WTC11 (cell line): Measurements from ENCODE around the gene ADAMTS19. TPM values are rescaled to one million over a fixed set of nuclear protein-coding genes. Genes with fewer than 3 reads are reported as not detected.

Source experiments
- ATAC-seq: fragments of 200-7000 bp; cut with Tn5 transposase; 2 replicates; pipeline ENCODE4 v1.10.0; 2021; ENCODE audit warnings: mild to moderate bottlenecking, moderate library complexity
- CTCF ChIA-PET: fragments of 300-600 bp; sonication (Branson Sonifier 250); formaldehyde crosslinking; loops from one replicate; lab custom pipeline; 2021; ENCODE audit warnings: antibody characterized with exemption; lab: Charles Lee
- POLR2A ChIA-PET: fragments of 350-600 bp; sonication (Branson Sonifier 250); formaldehyde crosslinking; loops from one replicate; lab custom pipeline; 2021; ENCODE audit warnings: antibody characterized with exemption; lab: Charles Lee
- DNase-seq: peaks from one replicate; pipeline ENCODE4 v3.0.0; 2021; ENCODE audit warnings: low spot score
- H3K27ac Mint-ChIP-seq: 2 replicates; pipeline ENCODE4 v1.8.0; 2021; ENCODE audit warnings: mixed read lengths
- H3K27me3 Mint-ChIP-seq: 2 replicates; pipeline ENCODE4 v1.8.0; 2021; ENCODE audit warnings: low read depth, mild to moderate bottlenecking, moderate library complexity, mixed read lengths
- H3K36me3 Mint-ChIP-seq: 2 replicates; pipeline ENCODE4 v1.8.0; 2021; ENCODE audit warnings: mixed read lengths
- H3K4me1 Mint-ChIP-seq: 2 replicates; pipeline ENCODE4 v1.8.0; 2022; ENCODE audit warnings: mixed read lengths
- H3K4me3 Mint-ChIP-seq: 2 replicates; pipeline ENCODE4 v1.8.0; 2021; ENCODE audit warnings: mild to moderate bottlenecking, moderate library complexity, mixed read lengths
- H3K9me3 Mint-ChIP-seq: 2 replicates; pipeline ENCODE4 v1.8.0; 2021; ENCODE audit warnings: mixed read lengths
- CREB1 ChIP-seq: sonication (generic); formaldehyde crosslinking; IDR thresholded peaks from 2 replicates; pipeline ENCODE4 v1.8.0; 2023; ENCODE audit warnings: mild to moderate bottlenecking, missing genetic modification reagents
- JUN ChIP-seq: sonication (generic); formaldehyde crosslinking; IDR thresholded peaks from 2 replicates; pipeline ENCODE4 v1.8.0; 2023; ENCODE audit warnings: mild to moderate bottlenecking, missing genetic modification reagents
- NFE2L1 ChIP-seq: sonication (generic); formaldehyde crosslinking; IDR thresholded peaks from 2 replicates; pipeline ENCODE4 v1.8.1; 2023; ENCODE audit warnings: missing genetic modification reagents
- NR2C2 ChIP-seq: sonication (generic); formaldehyde crosslinking; IDR thresholded peaks from 2 replicates; pipeline ENCODE4 v1.8.0; 2022; ENCODE audit warnings: mild to moderate bottlenecking, missing genetic modification reagents
- NR3C1 ChIP-seq: sonication (generic); formaldehyde crosslinking; conservative IDR thresholded peaks from 2 replicates; pipeline ENCODE4 v1.8.1; 2023; ENCODE audit warnings: low read depth, mild to moderate bottlenecking, missing genetic modification reagents
- RELA ChIP-seq: sonication (generic); formaldehyde crosslinking; IDR thresholded peaks from 2 replicates; pipeline ENCODE4 v1.8.1; 2022; ENCODE audit warnings: missing genetic modification reagents, mild to moderate bottlenecking, borderline replicate concordance
- SOX15 ChIP-seq: fragments of 250-450 bp; sonication (Bioruptor Pico); IDR thresholded peaks from 2 replicates; pipeline ENCODE4 v1.9.0; 2021; ENCODE audit warnings: mild to moderate bottlenecking
- SP1 ChIP-seq: sonication (generic); formaldehyde crosslinking; conservative IDR thresholded peaks from 2 replicates; pipeline ENCODE4 v1.8.1; 2022; ENCODE audit warnings: missing genetic modification reagents
- ZBTB21 ChIP-seq: sonication (generic); formaldehyde crosslinking; IDR thresholded peaks from 2 replicates; pipeline ENCODE4 v1.8.1; 2023; ENCODE audit warnings: mild to moderate bottlenecking, missing genetic modification reagents, borderline replicate concordance
- ZNF219 ChIP-seq: sonication (generic); formaldehyde crosslinking; IDR thresholded peaks from 2 replicates; pipeline ENCODE4 v1.8.0; 2023; ENCODE audit warnings: missing genetic modification reagents, mild to moderate bottlenecking, borderline replicate concordance
- ZNF263 ChIP-seq: sonication (generic); formaldehyde crosslinking; IDR thresholded peaks from 2 replicates; pipeline ENCODE4 v1.8.1; 2022; ENCODE audit warnings: low read depth, mild to moderate bottlenecking, moderate library complexity, missing genetic modification reagents
- ZNF317 ChIP-seq: sonication (generic); formaldehyde crosslinking; IDR thresholded peaks from 2 replicates; pipeline ENCODE4 v1.8.1; 2023; ENCODE audit warnings: low read depth, mild to moderate bottlenecking, moderate library complexity, missing genetic modification reagents, borderline replicate concordance
- total RNA-seq: library from RNA; stranded (reverse); gene quantifications from 3 replicates; pipeline ENCODE4 v1.2.3, GENCODE V29; 2021
- TF ChIP-seq, protein P1 (sequence below): fragments of 250-450 bp; sonication (Bioruptor Pico); IDR thresholded peaks from 2 replicates; pipeline ENCODE4 v1.9.0; 2021; ENCODE audit warnings: moderate library complexity, mild to moderate bottlenecking, inconsistent platforms, borderline replicate concordance
- TF ChIP-seq, protein P2 (sequence below): sonication (generic); formaldehyde crosslinking; IDR thresholded peaks from 2 replicates; pipeline ENCODE4 v1.8.1; 2023; ENCODE audit warnings: mild to moderate bottlenecking, missing genetic modification reagents
- TF ChIP-seq, protein P3 (sequence below): sonication (generic); formaldehyde crosslinking; IDR thresholded peaks from 2 replicates; pipeline ENCODE4 v1.8.1; 2022; ENCODE audit warnings: low read depth, mild to moderate bottlenecking, moderate library complexity, missing genetic modification reagents, borderline replicate concordance
- TF ChIP-seq, protein P4 (sequence below): sonication (generic); formaldehyde crosslinking; conservative IDR thresholded peaks from 2 replicates; pipeline ENCODE4 v1.8.1; 2023; ENCODE audit warnings: mild to moderate bottlenecking, low read depth, missing genetic modification reagents, moderate library complexity
- TF ChIP-seq, protein P5 (sequence below): fragments of 250-450 bp; sonication (Bioruptor Pico); IDR thresholded peaks from 2 replicates; pipeline ENCODE4 v1.9.0; 2021; ENCODE audit warnings: mild to moderate bottlenecking
- TF ChIP-seq, protein P6 (sequence below): sonication (generic); formaldehyde crosslinking; IDR thresholded peaks from 2 replicates; pipeline ENCODE4 v1.8.0; 2023; ENCODE audit warnings: missing genetic modification reagents
- TF ChIP-seq, protein P7 (sequence below): fragments of 250-450 bp; sonication (Bioruptor Pico); IDR thresholded peaks from 2 replicates; pipeline ENCODE4 v1.9.0; 2021; ENCODE audit warnings: mild to moderate bottlenecking
- TF ChIP-seq, protein P8 (sequence below): sonication (generic); formaldehyde crosslinking; IDR thresholded peaks from 2 replicates; pipeline ENCODE4 v1.8.0; 2023; ENCODE audit warnings: mild to moderate bottlenecking, missing genetic modification reagents
- TF ChIP-seq, protein P9 (sequence below): fragments of 200-600 bp; IDR thresholded peaks from 2 replicates; pipeline ENCODE4 v1.8.0; 2022; ENCODE audit warnings: antibody characterized with exemption

The ADAMTS19 gene
- total RNA-seq, 1 experiment from 2014 or later: 28.0 TPM

DNA sequence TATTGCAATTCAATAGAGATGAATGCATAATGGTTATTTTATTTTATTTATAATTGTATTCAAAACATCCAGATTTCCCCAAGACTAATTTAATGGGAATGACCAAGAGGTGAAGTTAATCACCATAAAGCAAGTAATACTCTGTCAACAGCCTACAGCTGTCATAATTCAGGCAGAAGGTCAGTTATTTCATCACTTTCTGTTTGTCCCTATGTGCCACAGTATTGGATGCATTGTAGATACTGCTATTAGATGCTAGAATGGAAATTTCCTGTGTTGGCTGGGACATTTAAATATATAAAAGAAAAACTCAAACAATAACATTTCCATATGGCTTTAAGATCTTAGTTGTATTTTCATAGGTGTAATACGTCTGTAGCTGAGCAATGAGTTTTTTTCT, 231.1 kb downstream of the ADAMTS19 start:
- H3K36me3 Mint-ChIP-seq: peaks cover 14% of the 10 kb centered on the region
- CTCF ChIA-PET: no interaction called here
- DNase-seq (no peak), ATAC-seq (no peak)
- no peak overlapping the region for H3K27ac Mint-ChIP-seq
- H3K9me3 Mint-ChIP-seq: no peaks in the 10 kb centered on the region
- POLR2A ChIA-PET: no interaction called here
- H3K4me3 Mint-ChIP-seq: no peak overlapping the region
- H3K27me3 Mint-ChIP-seq: no peaks in the 10 kb centered on the region
- TF ChIP-seq NR2C2 (CRISPR knock-in tag): no peak
- TF ChIP-seq SP1 (CRISPR knock-in tag): no peak
- TF ChIP-seq, protein P1, sequence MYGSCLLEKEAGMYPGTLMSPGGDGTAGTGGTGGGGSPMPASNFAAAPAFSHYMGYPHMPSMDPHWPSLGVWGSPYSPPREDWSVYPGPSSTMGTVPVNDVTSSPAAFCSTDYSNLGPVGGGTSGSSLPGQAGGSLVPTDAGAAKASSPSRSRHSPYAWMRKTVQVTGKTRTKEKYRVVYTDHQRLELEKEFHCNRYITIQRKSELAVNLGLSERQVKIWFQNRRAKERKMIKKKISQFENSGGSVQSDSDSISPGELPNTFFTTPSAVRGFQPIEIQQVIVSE: no peak
- TF ChIP-seq NR3C1 (CRISPR knock-in tag): no peak
- no peak for TF ChIP-seq RELA (CRISPR knock-in tag)
- TF ChIP-seq, protein P2, sequence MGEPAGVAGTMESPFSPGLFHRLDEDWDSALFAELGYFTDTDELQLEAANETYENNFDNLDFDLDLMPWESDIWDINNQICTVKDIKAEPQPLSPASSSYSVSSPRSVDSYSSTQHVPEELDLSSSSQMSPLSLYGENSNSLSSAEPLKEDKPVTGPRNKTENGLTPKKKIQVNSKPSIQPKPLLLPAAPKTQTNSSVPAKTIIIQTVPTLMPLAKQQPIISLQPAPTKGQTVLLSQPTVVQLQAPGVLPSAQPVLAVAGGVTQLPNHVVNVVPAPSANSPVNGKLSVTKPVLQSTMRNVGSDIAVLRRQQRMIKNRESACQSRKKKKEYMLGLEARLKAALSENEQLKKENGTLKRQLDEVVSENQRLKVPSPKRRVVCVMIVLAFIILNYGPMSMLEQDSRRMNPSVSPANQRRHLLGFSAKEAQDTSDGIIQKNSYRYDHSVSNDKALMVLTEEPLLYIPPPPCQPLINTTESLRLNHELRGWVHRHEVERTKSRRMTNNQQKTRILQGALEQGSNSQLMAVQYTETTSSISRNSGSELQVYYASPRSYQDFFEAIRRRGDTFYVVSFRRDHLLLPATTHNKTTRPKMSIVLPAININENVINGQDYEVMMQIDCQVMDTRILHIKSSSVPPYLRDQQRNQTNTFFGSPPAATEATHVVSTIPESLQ (CRISPR knock-in tag): no peak
- no peak for TF ChIP-seq ZBTB21 (CRISPR knock-in tag)
- TF ChIP-seq, protein P3, sequence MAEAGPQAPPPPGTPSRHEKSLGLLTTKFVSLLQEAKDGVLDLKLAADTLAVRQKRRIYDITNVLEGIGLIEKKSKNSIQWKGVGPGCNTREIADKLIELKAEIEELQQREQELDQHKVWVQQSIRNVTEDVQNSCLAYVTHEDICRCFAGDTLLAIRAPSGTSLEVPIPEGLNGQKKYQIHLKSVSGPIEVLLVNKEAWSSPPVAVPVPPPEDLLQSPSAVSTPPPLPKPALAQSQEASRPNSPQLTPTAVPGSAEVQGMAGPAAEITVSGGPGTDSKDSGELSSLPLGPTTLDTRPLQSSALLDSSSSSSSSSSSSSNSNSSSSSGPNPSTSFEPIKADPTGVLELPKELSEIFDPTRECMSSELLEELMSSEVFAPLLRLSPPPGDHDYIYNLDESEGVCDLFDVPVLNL (CRISPR knock-in tag): no peak
- no peak for TF ChIP-seq ZNF263 (CRISPR knock-in tag)
- TF ChIP-seq NFE2L1: no peak
- TF ChIP-seq JUN: no peak
- no peak for TF ChIP-seq ZNF219 (CRISPR knock-in tag)
- TF ChIP-seq, protein P4, sequence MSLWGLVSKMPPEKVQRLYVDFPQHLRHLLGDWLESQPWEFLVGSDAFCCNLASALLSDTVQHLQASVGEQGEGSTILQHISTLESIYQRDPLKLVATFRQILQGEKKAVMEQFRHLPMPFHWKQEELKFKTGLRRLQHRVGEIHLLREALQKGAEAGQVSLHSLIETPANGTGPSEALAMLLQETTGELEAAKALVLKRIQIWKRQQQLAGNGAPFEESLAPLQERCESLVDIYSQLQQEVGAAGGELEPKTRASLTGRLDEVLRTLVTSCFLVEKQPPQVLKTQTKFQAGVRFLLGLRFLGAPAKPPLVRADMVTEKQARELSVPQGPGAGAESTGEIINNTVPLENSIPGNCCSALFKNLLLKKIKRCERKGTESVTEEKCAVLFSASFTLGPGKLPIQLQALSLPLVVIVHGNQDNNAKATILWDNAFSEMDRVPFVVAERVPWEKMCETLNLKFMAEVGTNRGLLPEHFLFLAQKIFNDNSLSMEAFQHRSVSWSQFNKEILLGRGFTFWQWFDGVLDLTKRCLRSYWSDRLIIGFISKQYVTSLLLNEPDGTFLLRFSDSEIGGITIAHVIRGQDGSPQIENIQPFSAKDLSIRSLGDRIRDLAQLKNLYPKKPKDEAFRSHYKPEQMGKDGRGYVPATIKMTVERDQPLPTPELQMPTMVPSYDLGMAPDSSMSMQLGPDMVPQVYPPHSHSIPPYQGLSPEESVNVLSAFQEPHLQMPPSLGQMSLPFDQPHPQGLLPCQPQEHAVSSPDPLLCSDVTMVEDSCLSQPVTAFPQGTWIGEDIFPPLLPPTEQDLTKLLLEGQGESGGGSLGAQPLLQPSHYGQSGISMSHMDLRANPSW: no peak
- TF ChIP-seq ZNF317: no peak
- TF ChIP-seq, protein P5, sequence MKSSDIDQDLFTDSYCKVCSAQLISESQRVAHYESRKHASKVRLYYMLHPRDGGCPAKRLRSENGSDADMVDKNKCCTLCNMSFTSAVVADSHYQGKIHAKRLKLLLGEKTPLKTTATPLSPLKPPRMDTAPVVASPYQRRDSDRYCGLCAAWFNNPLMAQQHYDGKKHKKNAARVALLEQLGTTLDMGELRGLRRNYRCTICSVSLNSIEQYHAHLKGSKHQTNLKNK (CRISPR knock-in tag): no peak
- TF ChIP-seq, protein P6, sequence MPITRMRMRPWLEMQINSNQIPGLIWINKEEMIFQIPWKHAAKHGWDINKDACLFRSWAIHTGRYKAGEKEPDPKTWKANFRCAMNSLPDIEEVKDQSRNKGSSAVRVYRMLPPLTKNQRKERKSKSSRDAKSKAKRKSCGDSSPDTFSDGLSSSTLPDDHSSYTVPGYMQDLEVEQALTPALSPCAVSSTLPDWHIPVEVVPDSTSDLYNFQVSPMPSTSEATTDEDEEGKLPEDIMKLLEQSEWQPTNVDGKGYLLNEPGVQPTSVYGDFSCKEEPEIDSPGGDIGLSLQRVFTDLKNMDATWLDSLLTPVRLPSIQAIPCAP (CRISPR knock-in tag): no peak
- no peak for TF ChIP-seq CREB1 (CRISPR knock-in tag)
- H3K4me1 Mint-ChIP-seq: no peaks in the 10 kb centered on the region

DNA sequence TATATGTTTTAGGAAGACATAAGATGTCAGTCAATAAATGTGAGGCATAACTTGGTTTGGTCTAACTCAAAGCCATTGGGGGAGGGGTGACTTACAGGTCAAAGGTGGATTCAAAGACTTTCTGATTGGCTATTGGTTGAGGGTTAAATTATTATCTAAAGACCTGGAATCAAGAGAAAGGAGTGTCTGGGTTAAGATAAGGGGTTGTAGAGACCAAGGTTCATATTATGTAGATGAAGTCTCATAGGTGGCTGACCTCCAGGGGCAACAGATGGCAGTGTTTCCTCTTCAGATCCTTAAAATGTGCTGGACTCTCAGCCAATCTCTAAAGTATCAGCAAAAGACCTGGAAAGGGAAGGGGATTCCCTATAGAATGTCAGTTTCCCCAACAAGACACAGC, 236.5 kb downstream of the ADAMTS19 start:
- ATAC-seq: peak; percentile 44; the same call in 1 of the 2 replicates
- H3K4me1 Mint-ChIP-seq: no peaks in the 10 kb centered on the region
- POLR2A ChIA-PET: no interaction called here
- TF ChIP-seq NR2C2 (CRISPR knock-in tag): no peak
- TF ChIP-seq, protein P7, sequence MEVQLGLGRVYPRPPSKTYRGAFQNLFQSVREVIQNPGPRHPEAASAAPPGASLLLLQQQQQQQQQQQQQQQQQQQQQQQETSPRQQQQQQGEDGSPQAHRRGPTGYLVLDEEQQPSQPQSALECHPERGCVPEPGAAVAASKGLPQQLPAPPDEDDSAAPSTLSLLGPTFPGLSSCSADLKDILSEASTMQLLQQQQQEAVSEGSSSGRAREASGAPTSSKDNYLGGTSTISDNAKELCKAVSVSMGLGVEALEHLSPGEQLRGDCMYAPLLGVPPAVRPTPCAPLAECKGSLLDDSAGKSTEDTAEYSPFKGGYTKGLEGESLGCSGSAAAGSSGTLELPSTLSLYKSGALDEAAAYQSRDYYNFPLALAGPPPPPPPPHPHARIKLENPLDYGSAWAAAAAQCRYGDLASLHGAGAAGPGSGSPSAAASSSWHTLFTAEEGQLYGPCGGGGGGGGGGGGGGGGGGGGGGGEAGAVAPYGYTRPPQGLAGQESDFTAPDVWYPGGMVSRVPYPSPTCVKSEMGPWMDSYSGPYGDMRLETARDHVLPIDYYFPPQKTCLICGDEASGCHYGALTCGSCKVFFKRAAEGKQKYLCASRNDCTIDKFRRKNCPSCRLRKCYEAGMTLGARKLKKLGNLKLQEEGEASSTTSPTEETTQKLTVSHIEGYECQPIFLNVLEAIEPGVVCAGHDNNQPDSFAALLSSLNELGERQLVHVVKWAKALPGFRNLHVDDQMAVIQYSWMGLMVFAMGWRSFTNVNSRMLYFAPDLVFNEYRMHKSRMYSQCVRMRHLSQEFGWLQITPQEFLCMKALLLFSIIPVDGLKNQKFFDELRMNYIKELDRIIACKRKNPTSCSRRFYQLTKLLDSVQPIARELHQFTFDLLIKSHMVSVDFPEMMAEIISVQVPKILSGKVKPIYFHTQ: no peak
- TF ChIP-seq, protein P8, sequence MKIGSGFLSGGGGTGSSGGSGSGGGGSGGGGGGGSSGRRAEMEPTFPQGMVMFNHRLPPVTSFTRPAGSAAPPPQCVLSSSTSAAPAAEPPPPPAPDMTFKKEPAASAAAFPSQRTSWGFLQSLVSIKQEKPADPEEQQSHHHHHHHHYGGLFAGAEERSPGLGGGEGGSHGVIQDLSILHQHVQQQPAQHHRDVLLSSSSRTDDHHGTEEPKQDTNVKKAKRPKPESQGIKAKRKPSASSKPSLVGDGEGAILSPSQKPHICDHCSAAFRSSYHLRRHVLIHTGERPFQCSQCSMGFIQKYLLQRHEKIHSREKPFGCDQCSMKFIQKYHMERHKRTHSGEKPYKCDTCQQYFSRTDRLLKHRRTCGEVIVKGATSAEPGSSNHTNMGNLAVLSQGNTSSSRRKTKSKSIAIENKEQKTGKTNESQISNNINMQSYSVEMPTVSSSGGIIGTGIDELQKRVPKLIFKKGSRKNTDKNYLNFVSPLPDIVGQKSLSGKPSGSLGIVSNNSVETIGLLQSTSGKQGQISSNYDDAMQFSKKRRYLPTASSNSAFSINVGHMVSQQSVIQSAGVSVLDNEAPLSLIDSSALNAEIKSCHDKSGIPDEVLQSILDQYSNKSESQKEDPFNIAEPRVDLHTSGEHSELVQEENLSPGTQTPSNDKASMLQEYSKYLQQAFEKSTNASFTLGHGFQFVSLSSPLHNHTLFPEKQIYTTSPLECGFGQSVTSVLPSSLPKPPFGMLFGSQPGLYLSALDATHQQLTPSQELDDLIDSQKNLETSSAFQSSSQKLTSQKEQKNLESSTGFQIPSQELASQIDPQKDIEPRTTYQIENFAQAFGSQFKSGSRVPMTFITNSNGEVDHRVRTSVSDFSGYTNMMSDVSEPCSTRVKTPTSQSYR (CRISPR knock-in tag): no peak
- no peak for TF ChIP-seq SOX15
- no peak for TF ChIP-seq SP1 (CRISPR knock-in tag)
- TF ChIP-seq, protein P9, sequence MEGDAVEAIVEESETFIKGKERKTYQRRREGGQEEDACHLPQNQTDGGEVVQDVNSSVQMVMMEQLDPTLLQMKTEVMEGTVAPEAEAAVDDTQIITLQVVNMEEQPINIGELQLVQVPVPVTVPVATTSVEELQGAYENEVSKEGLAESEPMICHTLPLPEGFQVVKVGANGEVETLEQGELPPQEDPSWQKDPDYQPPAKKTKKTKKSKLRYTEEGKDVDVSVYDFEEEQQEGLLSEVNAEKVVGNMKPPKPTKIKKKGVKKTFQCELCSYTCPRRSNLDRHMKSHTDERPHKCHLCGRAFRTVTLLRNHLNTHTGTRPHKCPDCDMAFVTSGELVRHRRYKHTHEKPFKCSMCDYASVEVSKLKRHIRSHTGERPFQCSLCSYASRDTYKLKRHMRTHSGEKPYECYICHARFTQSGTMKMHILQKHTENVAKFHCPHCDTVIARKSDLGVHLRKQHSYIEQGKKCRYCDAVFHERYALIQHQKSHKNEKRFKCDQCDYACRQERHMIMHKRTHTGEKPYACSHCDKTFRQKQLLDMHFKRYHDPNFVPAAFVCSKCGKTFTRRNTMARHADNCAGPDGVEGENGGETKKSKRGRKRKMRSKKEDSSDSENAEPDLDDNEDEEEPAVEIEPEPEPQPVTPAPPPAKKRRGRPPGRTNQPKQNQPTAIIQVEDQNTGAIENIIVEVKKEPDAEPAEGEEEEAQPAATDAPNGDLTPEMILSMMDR: no peak

More for the DNA sequence above, 236.5 kb downstream of the ADAMTS19 start:
- CTCF ChIA-PET: no interaction called here
- Mint-ChIP-seq H3K4me3 (no peak overlapping the region), H3K27ac (no peak overlapping the region), H3K9me3 (no peaks in the 10 kb centered on the region), H3K27me3 (no peaks in the 10 kb centered on the region), H3K36me3 (peaks cover 11% of the 10 kb centered on the region)
- DNase-seq: no peak
